Transverse colon (tissue), 4 donors: Measurements from ENCODE around the gene ARHGEF3. TPM values are rescaled to one million over a fixed set of nuclear protein-coding genes. Genes with fewer than 3 reads are reported as not detected.

ENCODE experiments used
- DNase-seq: peaks from one replicate; pipeline ENCODE4 v3.0.0-alpha.2; 2019
- H3K27ac ChIP-seq, 4 donors: fragments of 200-600 bp; sonication (generic); 2 replicates each; pipeline ENCODE4 v1.5.1; 2016 to 2018; ENCODE audit warnings: inconsistent platforms in 4 of 4
- H3K27me3 ChIP-seq: fragments of 200-600 bp; sonication (generic); 2 replicates; pipeline ENCODE4 v1.5.1; 2017; ENCODE audit warnings: inconsistent platforms
- H3K36me3 ChIP-seq, 4 donors: fragments of 200-600 bp; sonication (generic); 2 replicates each; pipeline ENCODE4 v1.5.1; 2017 to 2019; ENCODE audit warnings: inconsistent platforms in 4 of 4
- H3K4me1 ChIP-seq, 4 donors: fragments of 200-600 bp; sonication (generic); 2 replicates each; pipeline ENCODE4 v1.5.1; 2017 to 2020; ENCODE audit warnings: inconsistent platforms in 4 of 4
- H3K4me3 ChIP-seq, 4 donors: fragments of 200-600 bp; sonication (generic); 1 replicate in 1 of 4; 2 replicates in 3 of 4; pipeline versions ENCODE4 v1.5.1 to v1.6.1; 2017 to 2019; ENCODE audit warnings: inconsistent platforms in 4 of 4
- H3K9me3 ChIP-seq, 2 donors: fragments of 200-600 bp; sonication (generic); 2 replicates each; pipeline ENCODE4 v1.5.1; 2017 to 2019; ENCODE audit warnings: inconsistent platforms in 2 of 2
- EP300 ChIP-seq: sonication (generic); formaldehyde crosslinking; IDR thresholded peaks from one replicate; pipeline ENCODE4 v1.6.1; 2017; ENCODE audit warnings: antibody characterized with exemption, low read depth
- POLR2A ChIP-seq: fragments of 450-650 bp; IDR thresholded peaks from one replicate; pipeline ENCODE4 v1.6.1; 2016; ENCODE audit warnings: antibody characterized with exemption, mild to moderate bottlenecking, moderate library complexity
- POLR2AphosphoS5 ChIP-seq, 3 donors: sonication (generic); formaldehyde crosslinking; IDR thresholded peaks; one replicate each; pipeline ENCODE4 v1.6.1; 2016; ENCODE audit warnings: antibody characterized with exemption in 3 of 3
- in situ Hi-C, 4 donors: fragments of 200-750 bp; cut with MboI; loops; one replicate each; pipeline versions ENCODE4 v1.15.0 to v1.15.1; 2017; ENCODE audit warnings: low sequenced_read_pairs in 3 of 4, low pct_ligation_motif_present in 1 of 4, low pct_unique_long_range_greater_than_20kb in 1 of 4
- intact Hi-C: fragments of 100-400 bp; cut with DNase I; formaldehyde crosslinking; loops from one replicate; pipeline ENCODE4 v1.15.1; 2023; ENCODE audit warnings: low total_unique reads
- total RNA-seq, 4 donors: library from RNA; depleted of rRNA; stranded (reverse); fragments of >200 nt; gene quantifications; one replicate each; pipeline ENCODE4 v1.1.0, GENCODE V29; 2016
- TF ChIP-seq, protein P1 (sequence below), 5 experiments: fragments of 200-600 bp in 3 of 5; fragments of 450-650 bp in 2 of 5; sonication (generic) in 3 of 5; IDR thresholded peaks; 1 replicate in 2 of 5; 2 replicates in 3 of 5; pipeline ENCODE4 v1.5.1; 2016 to 2017; ENCODE audit warnings: antibody characterized with exemption in 5 of 5, inconsistent platforms in 3 of 5, mild to moderate bottlenecking in 2 of 5, moderate library complexity in 1 of 5

ARHGEF3 gene
- total RNA-seq, 4 donors from 2014 or later, result 2.6 to 13.2 (median 5.6) TPM

- H3K36me3 ChIP-seq, result no peaks in the 10 kb centered on the region
- H3K4me3 ChIP-seq, result no peak overlapping the region
- no peak overlapping the region for H3K27ac ChIP-seq
- in situ Hi-C loops (no loop called here), intact Hi-C loops (no loop called here)
- H3K9me3 ChIP-seq, result no peaks in the 10 kb centered on the region
- no peaks in the 10 kb centered on the region for H3K27me3 ChIP-seq
- H3K4me1 ChIP-seq, result peaks cover 5 to 47% (median 17%) of the 10 kb centered on the region in 4 donors
- DNase-seq, result no peak
- TF ChIP-seq POLR2AphosphoS5 (IDR thresholded peaks at IDR 0.05) (no peak), EP300 (no peak), POLR2A (no peak)
- TF ChIP-seq, protein P1, sequence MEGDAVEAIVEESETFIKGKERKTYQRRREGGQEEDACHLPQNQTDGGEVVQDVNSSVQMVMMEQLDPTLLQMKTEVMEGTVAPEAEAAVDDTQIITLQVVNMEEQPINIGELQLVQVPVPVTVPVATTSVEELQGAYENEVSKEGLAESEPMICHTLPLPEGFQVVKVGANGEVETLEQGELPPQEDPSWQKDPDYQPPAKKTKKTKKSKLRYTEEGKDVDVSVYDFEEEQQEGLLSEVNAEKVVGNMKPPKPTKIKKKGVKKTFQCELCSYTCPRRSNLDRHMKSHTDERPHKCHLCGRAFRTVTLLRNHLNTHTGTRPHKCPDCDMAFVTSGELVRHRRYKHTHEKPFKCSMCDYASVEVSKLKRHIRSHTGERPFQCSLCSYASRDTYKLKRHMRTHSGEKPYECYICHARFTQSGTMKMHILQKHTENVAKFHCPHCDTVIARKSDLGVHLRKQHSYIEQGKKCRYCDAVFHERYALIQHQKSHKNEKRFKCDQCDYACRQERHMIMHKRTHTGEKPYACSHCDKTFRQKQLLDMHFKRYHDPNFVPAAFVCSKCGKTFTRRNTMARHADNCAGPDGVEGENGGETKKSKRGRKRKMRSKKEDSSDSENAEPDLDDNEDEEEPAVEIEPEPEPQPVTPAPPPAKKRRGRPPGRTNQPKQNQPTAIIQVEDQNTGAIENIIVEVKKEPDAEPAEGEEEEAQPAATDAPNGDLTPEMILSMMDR (IDR thresholded peaks at IDR 0.05), result no peak
Measured at GRCh38 chr3:56680054-56680580, 121.6 kb downstream of the ARHGEF3 start.

Other genes with a start within 250 kb of the ARHGEF3 start
- gene CCDC66, start 244.8 kb downstream of the ARHGEF3 start, total RNA-seq, result 10 to 100 TPM; 13.1 to 48.1 (median 21.4) TPM
- 10 to 100 TPM; 25.9 to 69.1 (median 57.1) TPM for gene TASOR, start 118.7 kb downstream of the ARHGEF3 start, total RNA-seq